GM18909 (cell line): ENCODE data around the gene ARSI.

Experiments used
- ATAC-seq: cut with Tn5 transposase; IDR thresholded peaks from one replicate; pipeline ENCODE4 v1.9.1; 2021; ENCODE audit warnings: mild to moderate bottlenecking; ENCODE audit not compliant: unreplicated experiment, poor library complexity

ARSI gene

GRCh38 chr5:150272531-150272930, 30.2 kb downstream of the ARSI start:
- no peak for ATAC-seq

GRCh38 chr5:150271923-150272322, 30.8 kb downstream of the ARSI start:
- no peak for ATAC-seq

- ATAC-seq = no peak
Observed at GRCh38 chr5:150271296-150271692, 31.4 kb downstream of the ARSI start.

- no peak for ATAC-seq
Observed at GRCh38 chr5:150270541-150271295, 32.0 kb downstream of the ARSI start.

- ATAC-seq = no peak
Observed at GRCh38 chr5:150266871-150267291, 35.8 kb downstream of the ARSI start.

GRCh38 chr5:150265870-150266383, 36.8 kb downstream of the ARSI start:
- no peak for ATAC-seq

- ATAC-seq = no peak
Observed at GRCh38 chr5:150264667-150265603, 37.8 kb downstream of the ARSI start.

- ATAC-seq = no peak
Observed at GRCh38 chr5:150263801-150264621, 38.7 kb downstream of the ARSI start.

- no peak for ATAC-seq
Observed at GRCh38 chr5:150263375-150263775, 39.3 kb downstream of the ARSI start.

- no peak for ATAC-seq
Observed at GRCh38 chr5:150262502-150262901, 40.2 kb downstream of the ARSI start.

GRCh38 chr5:150261231-150261630, 41.5 kb downstream of the ARSI start:
- ATAC-seq = no peak

GRCh38 chr5:150258130-150258529, 44.6 kb downstream of the ARSI start:
- ATAC-seq = no peak

GRCh38 chr5:150257424-150257823, 45.3 kb downstream of the ARSI start:
- no peak for ATAC-seq

- no peak for ATAC-seq
Observed at GRCh38 chr5:150256410-150257064, 46.2 kb downstream of the ARSI start.

- ATAC-seq = no peak
Observed at GRCh38 chr5:150255659-150256409, 46.9 kb downstream of the ARSI start.

GRCh38 chr5:150254774-150255173, 47.9 kb downstream of the ARSI start:
- no peak for ATAC-seq

GRCh38 chr5:150254363-150254762, 48.3 kb downstream of the ARSI start:
- no peak for ATAC-seq

- ATAC-seq = no peak
Observed at GRCh38 chr5:150253416-150254208, 49.1 kb downstream of the ARSI start.
